Measurements from ENCODE around the gene UNC119.

- TF ChIP-seq POLR2A (IDR thresholded peaks at IDR 0.05) (peak; percentile 51 to 77 (median 71)), CTCF (IDR thresholded peaks at IDR 0.05) (no peak)
These were observed at the start of gene UNC119 for GRCh38 chr17:28552176-28552999.

Measured in body of pancreas (tissue), 4 donors.